Measurements from ENCODE around the gene HP. TPM values are rescaled to one million over a fixed set of nuclear protein-coding genes. Genes with fewer than 3 reads are reported as not detected.
"Not testable (repeated sequence)": the region's sequence is repeated elsewhere in the genome, so short reads cannot be mapped to it uniquely, and the experiment has no call there.

Gene HP
- total RNA-seq, 1 experiment from 2014 or later: 0.29 TPM

DNA sequence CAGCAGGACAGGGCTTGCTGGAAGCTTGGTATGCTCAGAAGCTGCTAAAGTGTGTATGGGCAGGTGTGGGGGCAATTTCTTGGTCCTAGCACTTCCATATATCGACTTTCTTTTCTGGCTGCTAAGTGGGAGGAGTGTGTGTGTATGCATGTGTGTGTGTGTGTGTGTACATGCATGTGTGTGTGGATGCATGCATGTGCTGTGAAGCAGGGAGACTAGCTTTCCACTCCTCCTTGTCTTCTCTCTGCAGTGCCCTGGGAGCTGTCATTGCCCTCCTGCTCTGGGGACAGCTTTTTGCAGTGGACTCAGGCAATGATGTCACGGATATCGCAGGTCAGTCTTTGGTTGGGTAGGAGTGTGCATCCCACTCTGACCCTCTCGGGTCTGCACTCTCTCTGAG lies 1.6 kb downstream of the HP start:
- no peaks in the 10 kb centered on the region for H3K9me3 ChIP-seq (replicated peaks)
- no peak overlapping the region for H3K27ac ChIP-seq
- no peaks in the 10 kb centered on the region for H3K36me3 ChIP-seq
- H3K27me3 ChIP-seq (replicated peaks): peaks cover 6% of the 10 kb centered on the region; the same call in 1 of the 2 replicates
- no peak for DNase-seq (ENCODE audit: low read depth in 1 of 2, low spot score in 2 of 2)
- no peaks in the 10 kb centered on the region for H3K4me1 ChIP-seq (replicated peaks)
- no peak overlapping the region for H3K4me3 ChIP-seq

DNA sequence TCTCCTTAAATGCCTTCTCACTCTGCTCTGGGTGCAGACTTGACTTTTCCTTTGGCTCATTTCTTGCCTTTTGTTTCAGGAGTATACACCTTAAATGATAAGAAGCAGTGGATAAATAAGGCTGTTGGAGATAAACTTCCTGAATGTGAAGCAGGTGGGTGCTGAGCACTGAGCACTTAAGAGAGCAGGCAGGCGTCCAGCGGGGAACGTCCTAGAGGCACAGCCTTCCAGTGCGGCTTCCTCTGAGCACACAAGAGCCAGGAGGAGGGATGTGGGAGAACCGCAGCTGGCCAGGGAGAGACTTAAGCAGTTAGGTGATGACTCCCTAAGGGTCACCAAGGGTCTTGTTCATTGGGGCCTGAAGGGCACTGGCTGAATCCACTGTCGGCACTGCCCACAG lies 3.0 kb downstream of the HP start:
- not testable (repeated sequence) for H3K4me1 ChIP-seq (replicated peaks); H3K27me3 ChIP-seq (replicated peaks); DNase-seq (ENCODE audit: low read depth in 1 of 2, low spot score in 2 of 2); H3K27ac ChIP-seq; H3K36me3 ChIP-seq; H3K9me3 ChIP-seq (replicated peaks); H3K4me3 ChIP-seq

DNA sequence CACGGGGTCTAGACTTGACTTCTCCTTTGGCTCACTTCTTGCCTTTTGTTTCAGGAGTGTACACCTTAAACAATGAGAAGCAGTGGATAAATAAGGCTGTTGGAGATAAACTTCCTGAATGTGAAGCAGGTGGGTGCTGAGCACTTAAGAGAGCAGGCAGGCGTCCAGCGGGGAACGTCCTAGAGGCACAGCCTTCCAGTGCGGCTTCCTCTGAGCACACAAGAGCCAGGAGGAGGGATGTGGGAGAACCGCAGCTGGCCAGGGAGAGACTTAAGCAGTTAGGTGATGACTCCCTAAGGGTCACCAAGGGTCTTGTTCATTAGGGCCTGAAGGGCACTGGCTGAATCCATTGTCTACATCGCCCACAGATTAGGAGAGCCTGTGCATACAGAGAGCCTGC lies 4.8 kb downstream of the HP start:
- H3K27ac ChIP-seq; H3K4me3 ChIP-seq; H3K27me3 ChIP-seq (replicated peaks); DNase-seq (ENCODE audit: low read depth in 1 of 2, low spot score in 2 of 2); H3K9me3 ChIP-seq (replicated peaks); H3K36me3 ChIP-seq; H3K4me1 ChIP-seq (replicated peaks): not testable (repeated sequence)

- Histone ChIP-seq H3K4me3 (no peak overlapping the region), H3K36me3 (no peaks in the 10 kb centered on the region), H3K9me3 (replicated peaks) (no peaks in the 10 kb centered on the region), H3K27me3 (replicated peaks) (no peaks in the 10 kb centered on the region), H3K27ac (no peak overlapping the region), H3K4me1 (replicated peaks) (no peaks in the 10 kb centered on the region)
- DNase-seq (ENCODE audit: low read depth in 1 of 2, low spot score in 2 of 2): no peak
Measured at GRCh38 chr16:72060405-72060804, 6.1 kb downstream of the HP start.

DNA sequence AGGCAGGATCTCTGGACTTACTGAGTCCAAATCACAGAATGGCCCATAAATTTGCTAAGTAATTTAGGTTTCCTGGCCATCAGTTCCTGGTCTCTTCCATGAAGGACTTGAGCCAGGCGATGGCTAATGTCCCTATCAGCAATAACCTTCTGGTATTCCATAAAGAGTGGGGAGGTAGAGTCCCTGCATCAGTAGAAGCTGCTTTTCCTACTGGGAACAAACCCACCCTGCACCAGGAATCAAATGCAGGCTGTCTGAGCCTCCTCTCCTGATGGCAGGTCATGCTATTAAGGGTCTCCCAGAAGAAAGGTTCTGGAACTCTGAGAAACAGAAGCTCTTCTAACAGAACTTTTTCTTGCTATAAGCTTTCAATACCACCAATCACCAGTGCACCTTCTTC lies 7.3 kb downstream of the HP start:
- H3K4me3 ChIP-seq: no peak overlapping the region
- no peaks in the 10 kb centered on the region for H3K9me3 ChIP-seq (replicated peaks)
- no peaks in the 10 kb centered on the region for H3K36me3 ChIP-seq
- H3K27me3 ChIP-seq (replicated peaks): no peaks in the 10 kb centered on the region
- H3K4me1 ChIP-seq (replicated peaks): no peaks in the 10 kb centered on the region
- no peak for DNase-seq (ENCODE audit: low read depth in 1 of 2, low spot score in 2 of 2)
- no peak overlapping the region for H3K27ac ChIP-seq

GRCh38 chr16:72064361-72064894 lies 10.1 kb downstream of the HP start:
- H3K27me3 ChIP-seq (replicated peaks): no peaks in the 10 kb centered on the region
- DNase-seq (ENCODE audit: low read depth in 1 of 2, low spot score in 2 of 2): no peak
- no peak overlapping the region for H3K27ac ChIP-seq
- H3K9me3 ChIP-seq (replicated peaks): no peaks in the 10 kb centered on the region
- H3K4me1 ChIP-seq (replicated peaks): no peaks in the 10 kb centered on the region
- H3K4me3 ChIP-seq: no peak overlapping the region
- no peaks in the 10 kb centered on the region for H3K36me3 ChIP-seq

GRCh38 chr16:72066747-72067146 lies 12.4 kb downstream of the HP start:
- peak in 1 of 2 experiments; percentile 16 for DNase-seq (ENCODE audit: low read depth in 1 of 2, low spot score in 2 of 2)
- H3K4me3 ChIP-seq: no peak overlapping the region
- no peaks in the 10 kb centered on the region for H3K4me1 ChIP-seq (replicated peaks)
- H3K36me3 ChIP-seq: no peaks in the 10 kb centered on the region
- no peaks in the 10 kb centered on the region for H3K27me3 ChIP-seq (replicated peaks)
- H3K27ac ChIP-seq: no peak overlapping the region
- no peaks in the 10 kb centered on the region for H3K9me3 ChIP-seq (replicated peaks)

- no peaks in the 10 kb centered on the region for H3K9me3 ChIP-seq (replicated peaks)
- no peak overlapping the region for H3K4me3 ChIP-seq
- H3K27ac ChIP-seq: no peak overlapping the region
- no peaks in the 10 kb centered on the region for H3K27me3 ChIP-seq (replicated peaks)
- H3K4me1 ChIP-seq (replicated peaks): no peaks in the 10 kb centered on the region
- DNase-seq (ENCODE audit: low read depth in 1 of 2, low spot score in 2 of 2): no peak
- no peaks in the 10 kb centered on the region for H3K36me3 ChIP-seq
Measured at GRCh38 chr16:72068930-72069329, 14.6 kb downstream of the HP start.

- H3K4me3 ChIP-seq: no peak overlapping the region
- no peaks in the 10 kb centered on the region for H3K4me1 ChIP-seq (replicated peaks)
- no peaks in the 10 kb centered on the region for H3K9me3 ChIP-seq (replicated peaks)
- H3K27ac ChIP-seq: no peak overlapping the region
- no peaks in the 10 kb centered on the region for H3K27me3 ChIP-seq (replicated peaks)
- H3K36me3 ChIP-seq: no peaks in the 10 kb centered on the region
- DNase-seq (ENCODE audit: low read depth in 1 of 2, low spot score in 2 of 2): no peak
Measured at GRCh38 chr16:72072514-72073342, 18.4 kb downstream of the HP start.

DNA sequence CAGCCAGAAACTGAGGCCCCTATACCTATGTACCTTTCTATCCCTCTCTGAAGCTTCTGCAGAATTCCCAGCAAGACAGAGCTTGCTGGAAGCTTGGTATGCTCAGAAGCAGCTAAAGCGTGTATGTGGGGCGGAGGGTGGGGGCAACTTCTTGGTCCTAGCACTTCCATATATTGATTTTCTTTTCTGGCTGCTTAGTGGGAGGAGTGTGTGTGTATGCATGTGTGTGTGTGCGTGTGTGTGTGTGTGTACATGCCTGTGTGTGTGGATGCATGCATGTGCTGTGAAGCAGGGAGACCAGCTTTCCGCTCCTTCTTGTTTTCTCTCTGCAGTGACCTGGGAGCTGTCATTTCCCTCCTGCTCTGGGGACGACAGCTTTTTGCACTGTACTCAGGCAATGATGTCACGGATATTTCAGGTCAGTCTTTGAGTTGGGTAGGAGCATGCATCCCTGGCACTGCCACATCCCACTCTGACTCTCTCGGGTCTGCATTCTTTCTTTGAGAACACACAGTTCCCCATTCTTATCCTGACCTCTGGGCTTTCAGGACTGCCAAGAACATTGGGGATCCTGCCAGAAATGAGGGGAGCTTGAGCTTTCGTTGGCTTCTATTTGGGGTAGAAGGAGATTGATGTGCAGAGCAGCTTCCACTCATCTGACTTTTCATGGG lies 19.4 kb downstream of the HP start:
- H3K9me3 ChIP-seq (replicated peaks): no peaks in the 10 kb centered on the region
- H3K4me1 ChIP-seq (replicated peaks): no peaks in the 10 kb centered on the region
- H3K4me3 ChIP-seq: no peak overlapping the region
- no peaks in the 10 kb centered on the region for H3K27me3 ChIP-seq (replicated peaks)
- H3K27ac ChIP-seq: no peak overlapping the region
- DNase-seq (ENCODE audit: low read depth in 1 of 2, low spot score in 2 of 2): no peak
- H3K36me3 ChIP-seq: no peaks in the 10 kb centered on the region

GRCh38 chr16:72075067-72075466 lies 20.8 kb downstream of the HP start:
- not testable (repeated sequence) for H3K4me1 ChIP-seq (replicated peaks); DNase-seq (ENCODE audit: low read depth in 1 of 2, low spot score in 2 of 2)

DNA sequence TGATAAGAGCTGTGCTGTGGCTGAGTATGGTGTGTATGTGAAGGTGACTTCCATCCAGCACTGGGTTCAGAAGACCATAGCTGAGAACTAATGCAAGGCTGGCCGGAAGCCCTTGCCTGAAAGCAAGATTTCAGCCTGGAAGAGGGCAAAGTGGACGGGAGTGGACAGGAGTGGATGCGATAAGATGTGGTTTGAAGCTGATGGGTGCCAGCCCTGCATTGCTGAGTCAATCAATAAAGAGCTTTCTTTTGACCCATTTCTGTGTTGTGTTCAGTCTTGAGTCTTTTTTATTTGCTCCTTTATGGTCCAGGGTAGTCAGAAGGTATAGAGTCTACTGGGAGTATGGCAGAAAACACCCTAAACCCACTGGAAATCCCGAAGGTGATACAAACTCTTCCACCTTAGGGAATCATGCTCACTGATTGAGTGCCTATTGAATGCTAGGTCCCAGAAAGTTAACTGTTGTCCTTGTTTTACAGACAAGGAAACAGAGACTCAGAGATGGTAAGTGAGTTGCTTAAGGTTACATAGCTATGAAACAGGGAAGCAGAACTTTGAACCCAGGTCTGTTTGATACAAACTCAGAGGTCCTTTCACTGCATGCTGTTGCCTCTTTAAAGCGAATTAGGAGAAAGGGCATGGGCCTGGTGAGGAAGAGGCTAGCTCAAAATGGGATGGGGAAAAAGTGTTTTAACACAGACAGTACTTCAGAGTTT lies 22.8 kb downstream of the HP start:
- DNase-seq (ENCODE audit: low read depth in 1 of 2, low spot score in 2 of 2); H3K4me1 ChIP-seq (replicated peaks); H3K27ac ChIP-seq: not testable (repeated sequence)

More at GRCh38 chr16:72075067-72075466, 20.8 kb downstream of the HP start:
- H3K9me3 ChIP-seq (replicated peaks); H3K4me3 ChIP-seq; H3K27me3 ChIP-seq (replicated peaks); H3K27ac ChIP-seq; H3K36me3 ChIP-seq: not testable (repeated sequence)

GRCh38 chr16:72083778-72084404 lies 29.6 kb downstream of the HP start:
- Histone ChIP-seq H3K27me3 (replicated peaks) (no peaks in the 10 kb centered on the region), H3K27ac (no peak overlapping the region), H3K4me1 (replicated peaks) (peaks cover 5% of the 10 kb centered on the region), H3K4me3 (no peak overlapping the region), H3K36me3 (peaks cover 44% of the 10 kb centered on the region), H3K9me3 (replicated peaks) (peaks cover 7% of the 10 kb centered on the region; the same call in 1 of the 2 replicates)
- no peak for DNase-seq (ENCODE audit: low read depth in 1 of 2, low spot score in 2 of 2)

More for the DNA sequence above, 22.8 kb downstream of the HP start:
- H3K36me3 ChIP-seq; H3K27me3 ChIP-seq (replicated peaks); H3K4me3 ChIP-seq; H3K9me3 ChIP-seq (replicated peaks): not testable (repeated sequence)

All from SJSA1 (cell line).